T-helper 2 cell treated with Interferon-gamma antibody and Interleukin-4, amounts not matched to agents 100 ng/mL and 5 ng/mL, for 36 hours (primary cell): ENCODE results near the gene SETD1B. TPM values are rescaled to one million over a fixed set of nuclear protein-coding genes. Genes with fewer than 3 reads are reported as not detected.
"Not testable (repeated sequence)": the region's sequence is repeated elsewhere in the genome, so short reads cannot be mapped to it uniquely, and the experiment has no call there.

Experiments used
- intact Hi-C: fragments of 100-400 bp; cut with micrococcal nuclease; formaldehyde crosslinking; loops from one replicate; pipeline ENCODE4 v1.15.1; 2023
- total RNA-seq: library from RNA; stranded (reverse); gene quantifications from 2 replicates; pipeline ENCODE4 v1.2.3, GENCODE V29; 2022

Gene SETD1B
- total RNA-seq, 1 donor from 2014 or later, result 32.7 TPM

DNA sequence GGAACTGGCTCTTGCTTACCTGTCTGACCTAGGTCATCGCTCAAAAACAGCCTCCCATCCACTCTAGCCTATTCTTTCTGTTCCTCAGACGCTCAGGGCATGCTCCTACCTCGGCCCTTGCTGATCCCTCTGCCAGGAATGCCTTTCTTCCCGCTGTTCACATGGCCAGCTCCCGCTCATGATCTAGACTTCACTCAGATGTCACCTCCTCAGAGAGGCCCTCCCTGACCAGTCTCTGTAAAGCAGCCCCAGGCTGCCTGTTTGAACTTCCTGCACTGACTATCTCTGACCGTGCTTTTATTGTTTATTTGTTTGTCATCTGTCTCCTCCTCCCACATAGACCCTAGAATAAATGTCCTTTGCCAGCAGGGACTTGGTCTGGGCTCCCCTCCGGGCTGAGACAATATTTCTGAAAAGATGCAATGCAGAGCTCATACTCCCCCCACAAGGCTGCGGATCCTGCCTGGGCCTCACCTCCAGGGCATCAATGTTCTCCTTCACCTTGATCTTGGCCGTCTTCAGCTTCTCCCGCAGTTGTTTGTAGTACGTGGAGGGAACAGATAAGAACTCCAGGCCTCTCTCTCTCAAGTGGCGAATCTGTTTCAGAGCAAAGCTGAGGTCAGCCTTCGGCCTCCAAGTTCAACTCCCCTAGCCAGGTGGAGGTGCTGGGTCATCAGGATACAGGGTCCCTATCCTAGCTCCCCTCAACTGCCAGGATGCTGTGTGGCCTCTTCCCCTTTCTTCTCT is 39.6 kb downstream of the SETD1B start:
- intact Hi-C loops, result no loop called here

DNA sequence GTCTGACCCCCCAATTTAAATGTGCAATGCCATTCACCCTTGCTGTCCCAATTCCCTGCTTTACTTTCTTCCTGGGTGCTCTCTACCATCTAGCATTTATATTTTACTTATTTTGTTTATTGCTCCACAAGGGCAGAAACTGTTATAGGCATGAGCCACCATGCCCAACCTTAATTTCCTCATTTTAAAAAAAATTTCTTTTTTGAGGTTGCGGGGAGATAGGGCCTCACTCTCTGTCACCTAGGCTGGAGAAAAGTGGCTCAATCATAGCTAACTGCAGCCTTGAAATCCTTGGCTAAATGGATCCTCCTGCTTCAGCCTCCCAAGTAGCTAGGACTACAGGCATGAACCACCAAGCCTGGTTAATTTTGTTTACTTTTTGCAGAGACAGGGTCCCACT is 41.9 kb downstream of the SETD1B start:
- intact Hi-C loops, result no loop called here

DNA sequence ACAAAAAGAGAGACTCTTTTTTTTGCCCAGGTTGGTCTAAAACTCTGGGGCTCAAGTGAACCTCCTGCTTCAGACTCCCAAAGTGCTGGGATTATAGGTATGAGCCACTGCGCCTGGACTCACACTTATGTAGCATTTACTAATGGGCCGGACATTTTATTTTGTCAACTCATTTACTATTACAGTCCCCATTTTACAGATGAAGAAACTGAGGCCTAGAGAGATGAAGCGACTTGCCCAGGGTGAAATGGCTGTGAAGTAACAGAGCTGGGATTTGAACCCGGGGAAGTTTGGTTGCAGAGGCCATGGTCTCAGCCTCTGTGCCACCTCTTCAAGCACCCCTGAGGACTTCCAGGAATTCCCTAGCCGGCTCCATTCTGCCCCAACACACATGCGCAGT is 45.4 kb downstream of the SETD1B start:
- intact Hi-C loops, result no loop called here

GRCh38 chr12:121849665-121850064 is 45.9 kb downstream of the SETD1B start:
- intact Hi-C loops, result no loop called here

- intact Hi-C loops, result not testable (repeated sequence)
These were observed 48.6 kb downstream of the SETD1B start for GRCh38 chr12:121852392-121852791.

- intact Hi-C loops, result no loop called here
These were observed 53.8 kb downstream of the SETD1B start for GRCh38 chr12:121857322-121858246.

DNA sequence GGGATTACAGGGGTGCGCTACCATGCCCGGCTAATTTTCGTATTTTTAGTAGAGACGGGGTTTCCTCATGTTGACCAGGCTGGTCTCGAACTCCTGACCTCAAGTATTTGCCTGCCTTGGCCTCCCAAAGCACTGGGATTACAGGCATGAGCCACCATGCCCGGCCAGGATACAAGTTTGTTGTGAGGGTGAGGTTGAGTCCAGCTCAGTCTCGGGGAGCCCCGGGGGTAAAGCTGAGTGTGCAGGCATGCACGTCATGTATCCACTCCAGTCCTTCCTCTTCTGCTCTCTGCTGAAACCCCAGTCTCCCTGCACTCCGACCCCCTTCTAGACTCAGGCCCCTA is 54.5 kb downstream of the SETD1B start:
- intact Hi-C loops, result no loop called here

DNA sequence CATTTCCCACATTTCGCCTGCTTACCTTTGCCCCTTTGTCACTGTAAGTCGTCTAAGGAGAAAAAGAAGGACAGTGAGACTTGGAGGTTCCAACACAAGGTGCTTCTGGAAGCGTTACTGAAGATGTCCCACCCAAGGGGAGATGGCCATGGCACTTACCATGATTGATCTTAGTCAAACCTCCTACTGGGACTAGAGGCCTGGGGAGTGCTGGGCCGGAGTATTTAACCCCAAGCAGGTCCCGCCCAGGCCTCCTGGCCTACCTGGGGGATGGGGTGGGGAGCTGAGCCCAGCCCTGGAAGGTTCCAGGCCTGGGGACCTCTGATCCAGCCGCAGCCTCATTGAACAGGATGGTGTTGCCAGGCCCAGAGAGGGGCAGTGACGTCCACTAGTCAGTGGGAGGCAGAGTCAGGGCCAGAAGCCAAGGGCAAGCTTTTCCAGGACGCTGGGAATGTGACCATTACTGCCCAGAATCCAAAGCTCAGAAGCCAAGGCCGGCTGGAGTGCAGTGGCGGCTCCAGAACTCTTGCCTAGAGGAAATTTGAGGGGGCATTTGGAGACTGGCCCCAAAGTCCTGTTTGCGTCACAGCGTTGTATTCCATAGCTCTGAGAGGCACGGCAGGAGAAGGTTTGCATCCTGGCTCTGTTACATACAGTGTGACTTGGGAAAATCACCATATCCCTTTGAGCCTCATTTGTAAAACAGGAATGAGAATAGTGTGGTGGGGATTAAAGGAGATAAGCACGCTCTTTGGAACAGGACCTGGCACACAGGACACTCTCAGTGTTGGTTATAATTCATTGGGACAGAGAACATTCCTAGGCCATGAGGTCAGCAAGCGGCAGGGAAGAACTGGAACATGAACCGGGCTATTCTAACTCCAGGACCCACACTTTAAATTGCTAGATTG is 55.1 kb downstream of the SETD1B start, which contains the start of gene HPD:
HPD (minus strand) TSS at position 198 of the 911 bp plus-strand sequence; CDS start at position 162, 36 bp downstream.
- intact Hi-C loops, result no loop called here

GRCh38 chr12:121860257-121860656 is 56.4 kb downstream of the SETD1B start:
- intact Hi-C loops, result no loop called here

DNA sequence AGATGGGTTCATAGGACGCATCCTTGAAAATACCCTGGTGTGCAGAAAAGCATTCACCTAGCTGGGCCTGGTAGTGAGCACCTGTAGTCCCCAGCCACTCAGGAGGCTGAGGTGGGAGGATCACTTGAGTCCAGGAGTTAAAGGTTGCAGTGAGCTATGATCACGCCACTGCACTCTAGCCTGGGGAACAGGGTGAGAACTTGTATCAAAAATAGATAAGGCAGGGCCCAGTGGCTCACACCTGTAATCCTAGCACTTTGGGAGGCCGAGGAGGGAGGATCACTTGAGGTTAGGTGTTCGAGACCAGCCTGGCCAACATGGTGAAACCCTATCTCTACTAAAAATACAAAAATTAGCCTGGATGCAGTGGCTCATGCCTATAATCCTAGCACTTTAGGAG is 56.9 kb downstream of the SETD1B start:
- intact Hi-C loops, result not testable (repeated sequence)

GRCh38 chr12:121861636-121862254 is 57.9 kb downstream of the SETD1B start:
- intact Hi-C loops, result no loop called here

DNA sequence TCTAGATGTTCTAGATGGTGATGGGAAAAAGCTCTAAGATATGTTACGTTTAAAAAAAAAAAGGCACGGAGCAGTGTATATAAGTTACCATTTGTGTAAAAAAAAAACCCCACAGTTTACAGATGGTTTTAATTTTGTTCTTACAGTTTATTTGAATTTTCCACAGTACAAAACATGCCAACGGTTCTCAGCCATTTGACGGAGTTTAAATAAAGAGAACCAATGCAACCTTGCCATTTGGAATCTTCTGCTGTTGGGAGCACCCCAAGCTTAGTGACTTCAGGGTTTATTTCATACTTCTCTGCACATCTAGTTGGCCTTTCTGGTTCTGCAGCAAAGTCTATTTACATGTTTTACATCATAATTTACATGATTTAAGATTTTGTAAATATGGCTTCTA is 62.5 kb downstream of the SETD1B start:
- intact Hi-C loops, result no loop called here

DNA sequence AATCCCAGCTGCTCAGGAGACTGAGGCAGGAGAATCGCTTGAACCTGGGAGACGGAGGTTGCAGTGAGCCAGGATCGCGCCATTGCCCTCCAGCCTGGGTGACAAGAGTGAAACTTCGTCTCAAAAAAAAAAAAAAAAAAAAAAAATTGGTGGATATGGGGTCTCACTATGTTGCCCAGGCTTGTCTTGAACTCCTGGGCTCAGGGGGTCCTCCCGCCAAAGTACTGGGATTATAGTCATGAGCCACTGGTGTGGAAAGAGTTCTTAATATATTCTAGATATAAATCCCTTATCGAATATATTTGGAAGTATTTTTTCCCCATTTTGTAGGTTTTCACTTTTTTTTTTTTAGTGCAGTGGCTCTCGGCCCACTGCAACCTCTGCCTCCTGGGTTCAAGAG is 65.4 kb downstream of the SETD1B start:
- intact Hi-C loops, result not testable (repeated sequence)

GRCh38 chr12:121871467-121871866 is 67.7 kb downstream of the SETD1B start:
- intact Hi-C loops, result no loop called here

DNA sequence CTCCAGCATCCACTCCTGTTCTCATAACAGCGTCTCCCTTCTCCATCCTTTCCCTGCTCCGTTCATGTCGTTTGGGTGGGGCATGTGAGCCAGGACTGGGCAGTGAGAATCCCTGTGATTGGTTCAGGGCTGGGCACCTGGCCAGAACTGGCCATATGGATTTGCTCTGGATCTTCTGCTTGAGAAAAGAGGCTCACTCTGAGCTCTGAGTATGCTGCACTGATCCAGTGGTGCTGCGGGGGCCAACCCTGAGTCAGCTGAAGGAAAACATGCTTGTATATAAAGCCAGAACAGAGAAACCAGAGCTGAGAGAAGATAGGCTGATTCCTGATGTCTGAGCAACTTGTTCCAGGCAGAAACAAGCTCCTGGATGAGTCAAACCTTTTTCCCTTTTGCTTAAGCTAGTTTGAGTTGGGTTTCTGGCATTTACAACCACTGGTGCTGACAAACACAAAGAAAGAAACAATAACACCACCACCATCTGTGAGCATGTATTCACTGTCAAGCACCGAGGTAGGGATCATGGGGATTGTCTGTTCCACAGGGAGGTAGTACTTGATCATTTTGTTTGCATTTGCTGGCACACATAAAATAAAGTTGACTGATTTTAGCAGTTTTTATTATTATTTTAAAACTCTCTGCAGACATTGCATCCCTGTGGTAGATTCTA is 68.9 kb downstream of the SETD1B start:
- intact Hi-C loops, result no loop called here

- intact Hi-C loops, result no loop called here
These were observed 69.4 kb downstream of the SETD1B start for GRCh38 chr12:121873216-121873569.

GRCh38 chr12:121874071-121874470 is 70.3 kb downstream of the SETD1B start:
- intact Hi-C loops, result no loop called here

DNA sequence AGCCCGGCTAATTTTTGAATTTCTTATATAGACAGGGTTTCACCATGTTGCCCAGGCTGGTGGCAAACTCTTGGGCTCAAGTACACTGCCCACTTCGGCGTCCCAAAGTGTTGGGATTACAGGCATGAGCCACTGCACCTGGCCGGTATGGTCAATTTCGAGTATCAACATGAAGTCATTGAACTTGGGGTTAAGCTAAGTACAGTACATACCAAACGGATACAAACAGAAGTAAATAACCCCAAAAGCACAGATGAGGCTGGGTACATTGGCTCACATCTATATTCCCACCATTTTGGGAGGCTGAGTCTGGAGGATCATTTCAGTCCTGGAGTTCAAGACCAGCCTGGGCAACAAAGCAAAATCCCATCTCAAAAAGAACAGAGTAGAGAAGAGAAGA is 71.8 kb downstream of the SETD1B start:
- intact Hi-C loops, result no loop called here

DNA sequence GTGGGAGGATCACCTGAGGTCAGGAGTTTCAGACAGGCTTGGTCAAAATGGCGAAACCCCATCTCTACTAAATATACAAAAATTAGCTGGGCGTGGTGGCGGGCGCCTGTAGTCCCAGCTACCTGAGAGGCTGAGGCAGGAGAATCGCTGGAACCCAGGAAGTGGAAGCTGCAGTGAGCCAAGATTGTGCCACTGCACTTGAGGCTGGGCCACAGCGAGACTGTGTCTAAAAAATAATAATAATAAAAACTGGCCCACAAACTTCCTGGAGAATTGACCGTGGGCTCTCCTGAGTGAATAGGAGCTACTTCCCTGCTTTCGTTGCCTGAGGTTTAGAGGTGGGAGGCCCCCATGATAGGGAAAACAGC is 72.3 kb downstream of the SETD1B start:
- intact Hi-C loops, result not testable (repeated sequence)
